Measurements from ENCODE around the gene ERN1.

ERN1 gene

DNA sequence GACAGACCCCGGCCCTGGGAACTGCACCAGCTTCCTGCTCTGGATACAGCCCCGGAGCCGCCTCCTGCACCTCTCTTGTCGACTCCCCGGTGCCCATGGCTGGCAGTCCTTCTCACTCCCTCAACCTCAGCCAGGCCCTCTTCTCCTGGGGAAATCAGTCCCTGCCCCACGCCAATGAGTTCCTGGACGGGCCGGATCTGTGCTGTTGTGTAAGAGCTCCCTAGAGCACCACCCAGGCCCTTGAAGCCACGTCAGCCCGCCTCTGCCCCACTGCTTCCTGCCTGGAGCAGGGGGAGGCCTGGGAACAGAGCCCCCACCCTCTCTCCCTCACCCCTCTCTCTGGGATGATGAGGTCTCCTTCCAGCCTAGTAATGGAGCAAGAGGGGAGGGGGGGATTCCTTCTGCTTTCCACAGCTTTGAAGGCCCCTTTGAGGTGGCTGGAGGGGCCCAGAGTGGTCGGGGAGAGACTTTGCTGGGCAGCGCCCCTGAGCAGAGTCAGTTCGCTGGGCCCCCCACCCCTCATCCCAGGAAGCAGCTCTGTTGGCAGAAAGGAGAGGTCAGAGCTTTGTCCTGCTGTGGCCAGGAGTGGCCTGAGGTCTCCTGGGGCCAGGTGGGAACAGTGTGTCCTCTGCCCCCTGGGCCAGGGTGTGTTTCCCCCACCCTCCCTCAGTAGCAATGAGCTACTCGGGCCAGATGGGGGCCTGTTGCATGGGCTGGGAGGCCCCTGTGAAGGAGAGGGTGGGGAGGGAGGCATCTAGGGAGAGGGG, 128.0 kb downstream of the ERN1 start:
- H3K4me1 ChIP-seq (ENCODE audit: control insufficient read depth in 2 of 2, insufficient read depth in 2 of 2, low read length in 2 of 2) = peaks cover 14 to 20% of the 10 kb centered on the region in 2 donors
- H3K4me3 ChIP-seq (ENCODE audit: low read length in 2 of 2) = no peak overlapping the region
- no peaks in the 10 kb centered on the region for H3K36me3 ChIP-seq (ENCODE audit: control insufficient read depth in 2 of 2, insufficient read depth in 2 of 2, low read length in 2 of 2)
- H3K9ac ChIP-seq (ENCODE audit: low read depth in 1 of 2, low read length in 2 of 2) = no peak overlapping the region
- no peak overlapping the region for H3K27ac ChIP-seq (ENCODE audit: low read depth in 2 of 2, low read length in 2 of 2)
- peaks cover 23 to 28% of the 10 kb centered on the region in 2 donors for H3K27me3 ChIP-seq (ENCODE audit: control insufficient read depth in 2 of 2, insufficient read depth in 2 of 2, low read length in 2 of 2)
- no peaks in the 10 kb centered on the region for H3K9me3 ChIP-seq (ENCODE audit: control insufficient read depth in 2 of 2, low read length in 2 of 2)

DNA sequence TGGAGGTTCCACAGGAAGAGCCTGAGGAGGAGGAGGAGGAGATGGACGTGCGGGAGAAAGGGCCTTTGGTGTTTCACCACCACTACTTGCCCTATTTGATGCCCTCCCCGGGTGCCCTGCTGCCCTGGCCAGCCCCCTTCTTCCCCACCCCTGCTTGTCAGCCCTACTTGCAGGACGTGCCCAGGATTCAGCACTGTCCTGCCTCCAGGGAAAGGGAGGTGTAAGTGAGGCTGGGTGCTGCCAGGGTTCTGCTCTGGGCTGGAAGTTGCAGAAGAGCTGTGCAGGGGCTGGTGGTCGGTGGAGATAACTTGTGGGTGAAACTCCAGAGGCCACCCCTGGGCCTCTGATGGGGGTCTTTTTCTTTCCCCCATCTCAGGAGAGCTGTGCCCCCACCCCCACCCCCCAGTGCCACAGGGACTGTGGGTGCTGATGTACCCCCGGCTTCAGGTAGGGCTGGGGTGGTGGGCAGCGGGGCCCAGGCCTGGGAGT, 128.8 kb downstream of the ERN1 start:
- H3K9me3 ChIP-seq (ENCODE audit: control insufficient read depth in 2 of 2, low read length in 2 of 2) = no peaks in the 10 kb centered on the region
- no peak overlapping the region for H3K27ac ChIP-seq (ENCODE audit: low read depth in 2 of 2, low read length in 2 of 2)
- H3K9ac ChIP-seq (ENCODE audit: low read depth in 1 of 2, low read length in 2 of 2) = no peak overlapping the region
- no peak overlapping the region for H3K4me3 ChIP-seq (ENCODE audit: low read length in 2 of 2)
- peaks cover 25 to 29% of the 10 kb centered on the region in 2 donors for H3K27me3 ChIP-seq (ENCODE audit: control insufficient read depth in 2 of 2, insufficient read depth in 2 of 2, low read length in 2 of 2)
- peaks cover 14 to 20% of the 10 kb centered on the region in 2 donors for H3K4me1 ChIP-seq (ENCODE audit: control insufficient read depth in 2 of 2, insufficient read depth in 2 of 2, low read length in 2 of 2)
- no peaks in the 10 kb centered on the region for H3K36me3 ChIP-seq (ENCODE audit: control insufficient read depth in 2 of 2, insufficient read depth in 2 of 2, low read length in 2 of 2)

DNA sequence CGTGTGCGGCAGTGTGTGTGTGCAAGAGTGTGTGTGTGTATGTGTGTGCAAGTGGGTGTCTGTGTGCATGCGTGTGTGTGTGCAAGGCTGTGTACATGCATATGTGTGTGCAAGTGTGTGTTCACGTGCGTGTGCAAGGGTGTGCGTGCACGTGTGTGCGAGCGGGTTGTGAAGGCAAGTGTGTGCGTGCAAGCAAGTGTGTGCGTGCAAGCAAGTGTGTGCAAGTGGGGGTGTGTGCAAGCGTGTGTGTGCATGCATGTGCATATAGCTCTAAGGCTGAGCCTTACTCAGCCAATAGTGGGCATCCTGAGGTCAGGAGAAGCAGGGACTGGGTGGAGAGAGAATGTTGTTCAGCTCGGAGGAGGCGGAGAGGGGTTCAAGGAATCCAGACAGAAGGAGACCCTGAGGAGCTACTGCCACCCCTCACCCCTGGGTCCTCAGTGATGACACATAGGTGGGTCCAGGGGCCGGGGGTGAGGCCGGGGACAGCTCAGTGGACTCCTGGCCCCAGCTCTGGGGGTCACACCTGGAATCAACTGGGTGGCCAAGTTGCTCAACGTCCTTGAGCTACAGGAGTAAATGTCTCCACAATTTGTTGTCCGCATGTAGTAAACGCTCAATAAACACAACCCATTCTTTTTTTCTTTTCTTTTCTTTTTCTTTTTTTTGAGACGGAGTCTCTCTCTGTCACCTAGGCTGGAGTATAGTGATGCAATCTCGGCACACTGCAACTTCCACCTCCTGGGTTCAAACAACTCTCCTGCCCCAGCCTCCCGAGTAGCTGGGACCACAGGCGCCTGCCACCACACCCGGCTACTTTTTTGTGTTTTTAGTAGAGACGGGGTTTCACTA, 130.0 kb downstream of the ERN1 start:
- Histone ChIP-seq H3K9me3 (ENCODE audit: control insufficient read depth in 2 of 2, low read length in 2 of 2) (no peaks in the 10 kb centered on the region), H3K27ac (ENCODE audit: low read depth in 2 of 2, low read length in 2 of 2) (no peak overlapping the region), H3K27me3 (ENCODE audit: control insufficient read depth in 2 of 2, insufficient read depth in 2 of 2, low read length in 2 of 2) (peaks cover 25 to 29% of the 10 kb centered on the region in 2 donors), H3K4me3 (ENCODE audit: low read length in 2 of 2) (no peak overlapping the region), H3K9ac (ENCODE audit: low read depth in 1 of 2, low read length in 2 of 2) (no peak overlapping the region), H3K4me1 (ENCODE audit: control insufficient read depth in 2 of 2, insufficient read depth in 2 of 2, low read length in 2 of 2) (peaks cover 10 to 12% of the 10 kb centered on the region in 2 donors), H3K36me3 (ENCODE audit: control insufficient read depth in 2 of 2, insufficient read depth in 2 of 2, low read length in 2 of 2) (no peaks in the 10 kb centered on the region)

DNA sequence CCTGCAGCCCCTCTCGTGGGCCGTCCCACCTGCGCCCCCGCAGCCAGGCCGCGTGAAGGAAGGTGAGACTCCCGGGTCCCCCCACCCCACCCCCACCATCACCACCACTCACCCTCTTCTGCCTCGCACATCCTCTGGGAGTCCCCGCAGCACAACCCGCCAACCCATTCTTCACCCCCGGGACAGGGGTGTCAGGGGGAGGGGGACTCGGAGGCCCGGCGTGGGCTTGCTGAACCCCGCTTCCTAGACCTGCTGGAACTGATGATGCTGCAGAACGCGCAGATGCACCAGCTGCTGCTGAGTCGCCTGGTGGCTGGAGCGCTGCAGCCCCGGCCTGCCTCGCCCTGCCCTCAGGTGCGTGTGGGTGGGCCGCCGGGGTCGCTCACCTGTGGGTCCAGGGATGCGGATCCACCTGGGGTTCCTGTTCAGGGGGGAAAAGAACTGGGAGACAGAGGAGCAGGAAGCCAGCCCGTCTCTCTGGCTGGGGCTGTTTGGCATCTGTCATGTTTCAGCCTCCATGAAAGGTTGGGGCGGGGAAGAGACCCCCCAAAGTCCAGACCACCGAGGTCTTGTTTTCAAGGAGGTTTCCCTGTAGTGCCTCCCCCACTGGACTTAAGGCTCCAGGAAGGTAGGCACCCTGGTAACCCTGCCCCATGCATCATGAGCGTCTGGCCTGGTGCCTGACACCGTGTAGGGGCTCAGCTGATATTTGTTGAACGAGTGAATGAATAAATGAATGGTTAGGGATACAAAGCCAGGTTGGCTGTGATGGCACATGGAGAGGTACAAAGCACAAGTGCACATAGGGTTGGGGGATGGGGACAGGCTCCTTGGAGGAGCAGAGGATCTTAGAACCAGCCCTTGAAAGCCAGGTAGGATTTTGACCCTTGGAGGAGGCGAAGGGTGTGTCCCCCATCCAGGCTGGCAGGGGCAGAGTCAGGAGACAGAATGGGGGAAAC, 130.9 kb downstream of the ERN1 start:
- Histone ChIP-seq H3K36me3 (ENCODE audit: control insufficient read depth in 2 of 2, insufficient read depth in 2 of 2, low read length in 2 of 2) (no peaks in the 10 kb centered on the region), H3K4me1 (ENCODE audit: control insufficient read depth in 2 of 2, insufficient read depth in 2 of 2, low read length in 2 of 2) (peaks cover 10 to 12% of the 10 kb centered on the region in 2 donors), H3K9ac (ENCODE audit: low read depth in 1 of 2, low read length in 2 of 2) (no peak overlapping the region), H3K27ac (ENCODE audit: low read depth in 2 of 2, low read length in 2 of 2) (no peak overlapping the region), H3K4me3 (ENCODE audit: low read length in 2 of 2) (peak overlapping the region; percentile 73 to 81), H3K9me3 (ENCODE audit: control insufficient read depth in 2 of 2, low read length in 2 of 2) (no peaks in the 10 kb centered on the region), H3K27me3 (ENCODE audit: control insufficient read depth in 2 of 2, insufficient read depth in 2 of 2, low read length in 2 of 2) (peaks cover 25 to 29% of the 10 kb centered on the region in 2 donors)

DNA sequence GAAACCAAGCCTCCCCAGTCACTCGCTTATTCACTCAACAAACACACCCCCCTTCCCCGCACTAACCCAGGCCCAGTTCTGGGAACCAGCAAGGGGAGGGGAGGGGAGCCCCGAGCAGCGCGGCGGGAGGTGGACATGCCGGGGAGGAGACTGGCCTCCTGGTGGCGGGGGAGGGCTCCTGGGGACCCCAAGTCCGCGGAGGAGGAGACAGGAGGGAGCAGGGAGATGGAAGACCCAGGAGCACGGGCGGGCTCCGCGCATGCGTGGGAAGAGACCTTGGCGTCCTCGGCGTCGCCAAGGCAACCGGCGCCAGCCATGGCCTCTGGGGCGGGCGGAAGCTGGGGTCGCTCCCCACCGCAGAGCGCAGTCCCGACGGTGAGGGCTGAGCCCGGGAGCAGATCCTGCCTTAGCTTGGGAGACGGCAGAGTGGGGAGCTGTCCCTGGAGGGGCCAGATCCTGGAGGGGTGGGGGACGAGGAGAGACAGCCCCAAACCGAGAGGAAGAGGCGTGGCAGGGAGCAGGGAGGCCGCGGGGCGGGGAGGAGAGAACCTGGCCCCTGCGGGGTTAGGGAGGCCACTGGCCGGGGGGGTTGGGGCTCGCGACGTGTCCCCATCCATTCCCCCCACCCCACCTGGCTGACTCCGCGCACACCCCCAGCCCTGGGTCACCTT, 131.8 kb downstream of the ERN1 start, which contains the start of gene PRR29:
Gene PRR29 (plus strand): TSS at position 302 of the 671 bp plus-strand sequence. CDS start 14 bp downstream, at position 316.
- H3K9me3 ChIP-seq (ENCODE audit: control insufficient read depth in 2 of 2, low read length in 2 of 2) = no peaks in the 10 kb centered on the region
- no peak within 1 kb of the TSS for H3K27ac ChIP-seq (ENCODE audit: low read depth in 2 of 2, low read length in 2 of 2)
- H3K4me3 ChIP-seq (ENCODE audit: low read length in 2 of 2) = peak within 1 kb of the TSS; percentile 73 to 81
- peaks cover 10 to 12% of the 10 kb centered on the region in 2 donors for H3K4me1 ChIP-seq (ENCODE audit: control insufficient read depth in 2 of 2, insufficient read depth in 2 of 2, low read length in 2 of 2)
- H3K36me3 ChIP-seq (ENCODE audit: control insufficient read depth in 2 of 2, insufficient read depth in 2 of 2, low read length in 2 of 2) = no peaks in the 10 kb centered on the region
- peaks cover 29 to 31% of the 10 kb centered on the region in 2 donors for H3K27me3 ChIP-seq (ENCODE audit: control insufficient read depth in 2 of 2, insufficient read depth in 2 of 2, low read length in 2 of 2)
- peak within 1 kb of the TSS in 1 of 2 donors; percentile 18 for H3K9ac ChIP-seq (ENCODE audit: low read depth in 1 of 2, low read length in 2 of 2)

DNA sequence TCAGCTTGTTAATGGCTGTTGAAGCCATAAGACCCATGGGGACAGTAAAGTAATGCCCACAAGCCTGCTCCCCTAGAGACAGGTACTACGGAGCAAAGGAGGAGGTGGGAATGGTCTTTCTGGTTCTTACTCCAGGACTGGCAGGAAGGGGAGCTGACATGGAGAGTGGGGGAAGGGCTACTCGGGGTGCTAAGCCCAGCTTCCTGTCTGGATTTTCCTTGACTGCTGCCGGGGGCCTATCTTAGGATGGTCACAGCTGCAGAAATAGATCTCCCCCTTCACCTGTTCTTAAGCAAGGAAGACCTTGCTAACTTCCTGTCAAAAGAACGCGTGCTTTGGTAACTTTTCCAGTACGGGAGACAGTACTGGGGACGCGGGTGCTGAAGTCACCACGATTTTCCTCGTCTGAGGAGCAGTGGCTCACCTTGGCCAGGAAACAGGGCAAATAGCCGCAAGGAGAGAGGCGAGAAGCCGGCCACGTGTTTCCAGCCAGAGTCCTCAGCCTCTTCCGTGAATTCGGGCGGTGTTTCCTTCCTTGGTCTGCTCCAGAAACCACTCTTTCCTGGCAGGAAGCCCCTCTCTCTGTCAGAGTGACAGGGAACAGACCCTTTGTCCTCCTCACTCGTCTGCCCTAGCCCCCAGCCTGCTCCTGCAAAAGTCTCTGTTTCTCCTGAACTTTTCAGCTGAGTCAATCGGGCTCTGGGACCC, 132.4 kb downstream of the ERN1 start:
- peak overlapping the region; percentile 73 to 81 for H3K4me3 ChIP-seq (ENCODE audit: low read length in 2 of 2)
- H3K4me1 ChIP-seq (ENCODE audit: control insufficient read depth in 2 of 2, insufficient read depth in 2 of 2, low read length in 2 of 2) = peaks cover 10 to 12% of the 10 kb centered on the region in 2 donors
- H3K36me3 ChIP-seq (ENCODE audit: control insufficient read depth in 2 of 2, insufficient read depth in 2 of 2, low read length in 2 of 2) = no peaks in the 10 kb centered on the region
- H3K9me3 ChIP-seq (ENCODE audit: control insufficient read depth in 2 of 2, low read length in 2 of 2) = no peaks in the 10 kb centered on the region
- peaks cover 30 to 31% of the 10 kb centered on the region in 2 donors for H3K27me3 ChIP-seq (ENCODE audit: control insufficient read depth in 2 of 2, insufficient read depth in 2 of 2, low read length in 2 of 2)
- H3K27ac ChIP-seq (ENCODE audit: low read depth in 2 of 2, low read length in 2 of 2) = no peak overlapping the region
- no peak overlapping the region for H3K9ac ChIP-seq (ENCODE audit: low read depth in 1 of 2, low read length in 2 of 2)

DNA sequence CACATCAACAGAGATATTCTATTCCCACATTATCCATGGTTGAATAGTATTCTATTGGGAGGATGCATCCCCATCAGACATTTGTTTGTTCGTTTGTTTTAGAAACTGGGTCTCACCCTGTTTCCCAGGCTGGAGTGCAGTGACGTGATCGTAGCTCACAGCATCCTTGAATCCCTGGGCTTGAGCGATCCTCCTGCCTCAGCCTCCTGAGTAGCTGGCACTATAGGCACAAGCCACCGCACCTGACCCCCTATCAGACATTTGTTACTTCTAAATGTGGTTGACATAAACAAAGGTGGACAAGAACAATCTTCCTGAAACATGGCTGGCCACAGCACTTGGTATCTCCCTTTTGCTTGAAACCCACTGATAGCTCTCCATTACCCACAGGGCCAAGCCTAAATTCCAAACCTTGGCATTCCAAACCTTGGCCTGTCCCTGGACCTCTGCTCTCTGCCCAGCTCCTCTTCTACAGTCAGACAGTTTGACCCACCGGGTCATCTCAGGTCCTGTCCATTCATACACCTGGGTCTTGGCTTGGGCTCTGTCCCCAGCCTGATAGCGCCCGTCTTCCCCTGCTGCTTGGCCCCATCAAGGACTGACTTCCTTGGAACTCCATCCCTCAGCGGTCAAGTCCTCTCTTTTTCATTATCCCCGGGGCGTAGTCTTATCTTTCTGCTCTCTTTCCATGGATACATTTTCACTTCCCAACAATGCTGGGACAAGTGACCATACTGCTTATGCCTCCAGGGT, 133.3 kb downstream of the ERN1 start:
- Histone ChIP-seq H3K9me3 (ENCODE audit: control insufficient read depth in 2 of 2, low read length in 2 of 2) (no peaks in the 10 kb centered on the region), H3K4me3 (ENCODE audit: low read length in 2 of 2) (no peak overlapping the region), H3K4me1 (ENCODE audit: control insufficient read depth in 2 of 2, insufficient read depth in 2 of 2, low read length in 2 of 2) (peaks cover 10 to 12% of the 10 kb centered on the region in 2 donors), H3K36me3 (ENCODE audit: control insufficient read depth in 2 of 2, insufficient read depth in 2 of 2, low read length in 2 of 2) (no peaks in the 10 kb centered on the region), H3K27ac (ENCODE audit: low read depth in 2 of 2, low read length in 2 of 2) (no peak overlapping the region), H3K9ac (ENCODE audit: low read depth in 1 of 2, low read length in 2 of 2) (no peak overlapping the region), H3K27me3 (ENCODE audit: control insufficient read depth in 2 of 2, insufficient read depth in 2 of 2, low read length in 2 of 2) (peaks cover 31 to 37% of the 10 kb centered on the region in 2 donors)

DNA sequence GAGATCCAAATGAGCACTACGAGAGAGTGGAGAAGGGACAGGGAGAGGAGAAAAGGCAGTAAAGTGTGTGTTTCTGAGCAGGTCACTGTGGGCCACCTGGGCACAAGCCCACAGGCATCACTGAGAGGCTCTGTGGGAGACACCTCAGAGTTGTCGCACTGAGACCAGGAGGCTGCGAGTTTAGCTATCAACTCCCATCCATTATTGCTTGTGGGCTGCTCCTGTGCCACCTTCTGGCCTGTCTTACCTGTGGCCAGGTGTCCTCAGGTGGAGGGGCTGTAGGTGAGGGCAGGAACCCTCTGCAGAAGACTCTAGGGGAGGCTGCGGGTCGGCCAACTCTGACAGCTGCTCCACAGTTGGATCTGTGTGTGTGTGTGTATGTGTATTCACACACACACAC, 134.3 kb downstream of the ERN1 start:
- Histone ChIP-seq H3K27me3 (ENCODE audit: control insufficient read depth in 2 of 2, insufficient read depth in 2 of 2, low read length in 2 of 2) (peaks cover 31 to 40% of the 10 kb centered on the region in 2 donors), H3K9me3 (ENCODE audit: control insufficient read depth in 2 of 2, low read length in 2 of 2) (no peaks in the 10 kb centered on the region), H3K4me1 (ENCODE audit: control insufficient read depth in 2 of 2, insufficient read depth in 2 of 2, low read length in 2 of 2) (peaks cover 10 to 12% of the 10 kb centered on the region in 2 donors), H3K27ac (ENCODE audit: low read depth in 2 of 2, low read length in 2 of 2) (no peak overlapping the region), H3K36me3 (ENCODE audit: control insufficient read depth in 2 of 2, insufficient read depth in 2 of 2, low read length in 2 of 2) (no peaks in the 10 kb centered on the region), H3K4me3 (ENCODE audit: low read length in 2 of 2) (no peak overlapping the region), H3K9ac (ENCODE audit: low read depth in 1 of 2, low read length in 2 of 2) (no peak overlapping the region)
